Colonic mucosa (tissue), 4 donors: ENCODE measurements around the gene ADCYAP1R1. TPM values are rescaled to one million over a fixed set of nuclear protein-coding genes. Genes with fewer than 3 reads are reported as not detected.

Source experiments
- DNase-seq: peaks from one replicate; pipeline ENCODE4 v3.0.0-alpha.2; 2020
- H3K27ac ChIP-seq: fragments of 200-600 bp; one replicate; pipeline ENCODE4 v1.8.0; 2021
- H3K27me3 ChIP-seq: fragments of 200-600 bp; one replicate; pipeline ENCODE4 v1.8.0; 2021
- H3K36me3 ChIP-seq: fragments of 200-600 bp; one replicate; pipeline ENCODE4 v1.8.0; 2021
- H3K4me1 ChIP-seq: fragments of 200-600 bp; one replicate; pipeline ENCODE4 v1.8.0; 2021; ENCODE audit warnings: mild to moderate bottlenecking
- H3K4me3 ChIP-seq: fragments of 200-600 bp; one replicate; pipeline ENCODE4 v1.8.0; 2021
- H3K9ac ChIP-seq, 2 donors: one replicate each; pipeline ENCODE4 v1.7.0; 2013; ENCODE audit warnings: control low read depth in 2 of 2, low read depth in 2 of 2, low read length in 2 of 2
- H3K9me3 ChIP-seq: fragments of 200-600 bp; one replicate; pipeline ENCODE4 v1.8.0; 2021
- CTCF ChIP-seq: fragments of 200-600 bp; IDR thresholded peaks from one replicate; pipeline ENCODE4 v1.8.0; 2022; ENCODE audit warnings: antibody characterized with exemption, mild to moderate bottlenecking
- intact Hi-C: fragments of 100-400 bp; cut with DNase I; formaldehyde crosslinking; loops from one replicate; pipeline ENCODE4 v1.14.1; 2022
- total RNA-seq, 2 donors: library from RNA; stranded (reverse); fragmentation: NEBNext Ultra II Directional in 1 of 2; extraction: Animal tissue kit (Norgen Biotek cat#: 25700) in 1 of 2; gene quantifications; one replicate each; pipeline ENCODE4 v1.2.1, GENCODE V29; 2021
- donor health status: healthy.
- donor health status: DM: no; HTN: no; CAD: no.
- donor health status: DM: no; HTN: no; CAD: no.

ADCYAP1R1 gene
- total RNA-seq, 2 donors from 2014 or later = 0.37 to 0.90 TPM

- no peaks in the 10 kb centered on the region for H3K9me3 ChIP-seq
- no peak overlapping the region for H3K4me3 ChIP-seq
- intact Hi-C loops = no loop called here
- H3K4me1 ChIP-seq = no peaks in the 10 kb centered on the region
- H3K27me3 ChIP-seq = no peaks in the 10 kb centered on the region
- peak; percentile 20 for DNase-seq
- no peaks in the 10 kb centered on the region for H3K36me3 ChIP-seq
- H3K9ac ChIP-seq = no peak overlapping the region
- no peak for TF ChIP-seq CTCF
- no peak overlapping the region for H3K27ac ChIP-seq
Observed at GRCh38 chr7:31027161-31027965, 24.7 kb upstream of the ADCYAP1R1 start.

GRCh38 chr7:31028006-31028405 lies 24.1 kb upstream of the ADCYAP1R1 start:
- TF ChIP-seq CTCF = no peak
- H3K36me3 ChIP-seq = no peaks in the 10 kb centered on the region
- intact Hi-C loops = no loop called here
- no peaks in the 10 kb centered on the region for H3K27me3 ChIP-seq
- H3K4me3 ChIP-seq = no peak overlapping the region
- DNase-seq = no peak
- no peaks in the 10 kb centered on the region for H3K9me3 ChIP-seq
- H3K27ac ChIP-seq = no peak overlapping the region
- no peak overlapping the region for H3K9ac ChIP-seq
- H3K4me1 ChIP-seq = no peaks in the 10 kb centered on the region

- Histone ChIP-seq H3K36me3 (no peaks in the 10 kb centered on the region), H3K27me3 (no peaks in the 10 kb centered on the region), H3K9ac (no peak overlapping the region), H3K4me1 (no peaks in the 10 kb centered on the region), H3K4me3 (no peak overlapping the region), H3K9me3 (no peaks in the 10 kb centered on the region), H3K27ac (no peak overlapping the region)
- no peak for TF ChIP-seq CTCF
- intact Hi-C loops = no loop called here
- no peak for DNase-seq
Observed at GRCh38 chr7:31028417-31028992, 23.6 kb upstream of the ADCYAP1R1 start.

GRCh38 chr7:31029251-31030042 lies 22.7 kb upstream of the ADCYAP1R1 start:
- H3K27ac ChIP-seq = no peak overlapping the region
- no peaks in the 10 kb centered on the region for H3K27me3 ChIP-seq
- no peaks in the 10 kb centered on the region for H3K36me3 ChIP-seq
- H3K9me3 ChIP-seq = no peaks in the 10 kb centered on the region
- no peak overlapping the region for H3K9ac ChIP-seq
- intact Hi-C loops = no loop called here
- H3K4me1 ChIP-seq = no peaks in the 10 kb centered on the region
- DNase-seq = no peak
- no peak for TF ChIP-seq CTCF
- no peak overlapping the region for H3K4me3 ChIP-seq

GRCh38 chr7:31033674-31034300 lies 18.3 kb upstream of the ADCYAP1R1 start:
- intact Hi-C loops = no loop called here

More at GRCh38 chr7:31033674-31034300, 18.3 kb upstream of the ADCYAP1R1 start:
- Histone ChIP-seq H3K36me3 (no peaks in the 10 kb centered on the region), H3K27ac (no peak overlapping the region), H3K27me3 (no peaks in the 10 kb centered on the region), H3K4me1 (no peaks in the 10 kb centered on the region), H3K4me3 (no peak overlapping the region), H3K9ac (no peak overlapping the region), H3K9me3 (no peaks in the 10 kb centered on the region)
- no peak for DNase-seq
- no peak for TF ChIP-seq CTCF
